Measurements from ENCODE around the gene PVRIG.
"Not testable (repeated sequence)": the region's sequence is repeated elsewhere in the genome, so short reads cannot be mapped to it uniquely, and the experiment has no call there.

Gene PVRIG

GRCh38 chr7:100270046-100270918 lies 50.5 kb downstream of the PVRIG start:
- not testable (repeated sequence) for DNase-seq (ENCODE audit: extremely low read depth in 1 of 2, low read depth in 1 of 2)

All from stimulated activated CD8-positive, alpha-beta memory T cell treated with anti-CD3 and anti-CD28 coated beads, Interleukin-7, amount 100 ng/mL, for 48 hours (primary cell).